Sigmoid colon (tissue), 3 donors: ENCODE data around the gene MYADML2.

Experiments used
- POLR2A ChIP-seq, 2 donors: fragments of 450-650 bp; IDR thresholded peaks; one replicate each; pipeline ENCODE4 v1.6.1; 2016; ENCODE audit warnings: antibody characterized with exemption in 2 of 2, mild to moderate bottlenecking in 2 of 2, moderate library complexity in 2 of 2
- TF ChIP-seq, protein P1 (sequence below), 4 experiments: fragments of 450-650 bp in 3 of 4; fragments of 200-600 bp in 1 of 4; IDR thresholded peaks; one replicate each; pipeline ENCODE4 v1.5.1; 2016 to 2019; ENCODE audit warnings: antibody characterized with exemption in 4 of 4, mild to moderate bottlenecking in 3 of 4, moderate library complexity in 2 of 4

DNA sequence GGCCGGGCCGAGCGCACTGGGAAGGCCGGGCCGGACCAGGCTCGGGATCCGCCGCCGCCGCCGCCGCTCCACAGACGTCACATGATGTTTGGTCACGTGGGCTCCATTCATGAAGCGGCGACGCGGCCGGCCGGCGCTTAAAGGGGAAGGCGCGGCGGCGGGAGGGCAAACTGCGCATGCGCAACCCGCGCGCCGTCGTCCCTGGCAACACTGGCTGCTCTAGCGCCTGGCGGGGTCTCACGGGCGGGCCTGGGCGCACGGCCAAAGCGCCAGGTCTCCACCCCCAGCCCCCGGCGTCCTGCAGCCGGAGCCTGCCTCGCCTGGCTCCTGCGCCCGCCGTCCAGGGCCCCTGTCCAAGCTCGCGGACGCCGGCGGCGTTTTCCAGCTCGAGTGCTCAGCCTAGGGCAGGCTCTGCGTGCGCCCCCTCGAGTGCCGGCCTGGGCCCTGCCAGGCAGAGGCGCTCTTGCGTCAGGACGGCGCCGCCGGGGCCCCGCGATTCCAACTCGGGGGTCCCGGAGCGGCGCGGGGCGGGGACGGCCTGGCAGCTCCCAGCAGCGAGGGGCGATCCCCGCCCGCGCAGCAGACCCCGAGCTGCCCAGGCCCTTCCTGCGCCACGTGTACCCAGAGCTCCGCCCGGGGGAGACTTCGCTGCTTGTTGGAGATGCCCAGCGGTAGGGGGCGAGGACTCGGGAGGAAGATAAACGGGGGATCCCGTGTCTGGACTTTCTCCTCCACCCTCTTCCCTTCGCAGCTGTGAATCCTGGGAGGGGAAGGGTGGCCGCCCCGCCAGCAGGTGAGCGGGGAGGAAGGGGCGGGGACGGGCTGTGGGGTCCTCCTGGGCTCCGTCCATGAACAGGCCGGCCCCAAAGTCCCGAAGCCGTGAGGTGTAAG lies 19.1 kb downstream of the MYADML2 start, which contains the start of gene MAFG:
- TF ChIP-seq, protein P1, sequence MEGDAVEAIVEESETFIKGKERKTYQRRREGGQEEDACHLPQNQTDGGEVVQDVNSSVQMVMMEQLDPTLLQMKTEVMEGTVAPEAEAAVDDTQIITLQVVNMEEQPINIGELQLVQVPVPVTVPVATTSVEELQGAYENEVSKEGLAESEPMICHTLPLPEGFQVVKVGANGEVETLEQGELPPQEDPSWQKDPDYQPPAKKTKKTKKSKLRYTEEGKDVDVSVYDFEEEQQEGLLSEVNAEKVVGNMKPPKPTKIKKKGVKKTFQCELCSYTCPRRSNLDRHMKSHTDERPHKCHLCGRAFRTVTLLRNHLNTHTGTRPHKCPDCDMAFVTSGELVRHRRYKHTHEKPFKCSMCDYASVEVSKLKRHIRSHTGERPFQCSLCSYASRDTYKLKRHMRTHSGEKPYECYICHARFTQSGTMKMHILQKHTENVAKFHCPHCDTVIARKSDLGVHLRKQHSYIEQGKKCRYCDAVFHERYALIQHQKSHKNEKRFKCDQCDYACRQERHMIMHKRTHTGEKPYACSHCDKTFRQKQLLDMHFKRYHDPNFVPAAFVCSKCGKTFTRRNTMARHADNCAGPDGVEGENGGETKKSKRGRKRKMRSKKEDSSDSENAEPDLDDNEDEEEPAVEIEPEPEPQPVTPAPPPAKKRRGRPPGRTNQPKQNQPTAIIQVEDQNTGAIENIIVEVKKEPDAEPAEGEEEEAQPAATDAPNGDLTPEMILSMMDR (IDR thresholded peaks at IDR 0.05), result no peak
- no peak for TF ChIP-seq POLR2A (IDR thresholded peaks at IDR 0.05)
